Gastrocnemius medialis (tissue), 4 donors: ENCODE results near the gene KRTAP19-7. TPM values are rescaled to one million over a fixed set of nuclear protein-coding genes. Genes with fewer than 3 reads are reported as not detected.

Source experiments
- ATAC-seq, 2 donors: fragments of 150-250 bp; one replicate each; pipeline ENCODE4 v1.9.1; 2016
- DNase-seq, 2 donors: peaks; one replicate each; pipeline ENCODE4 v3.0.0-alpha.2; 2019
- H3K27ac ChIP-seq, 4 donors: fragments of 200-600 bp; sonication (generic); 1 replicate in 1 of 4; 2 replicates in 3 of 4; pipeline ENCODE4 v1.5.1; 2016 to 2018; ENCODE audit warnings: mild to moderate bottlenecking in 2 of 4, moderate library complexity in 1 of 4
- H3K27me3 ChIP-seq, 3 donors: fragments of 200-600 bp; sonication (generic) in 2 of 3; 1 replicate in 1 of 3; 2 replicates in 2 of 3; pipeline versions ENCODE4 v1.5.1 to v1.6.0; 2016 to 2019; ENCODE audit warnings: mild to moderate bottlenecking in 1 of 3, moderate library complexity in 1 of 3
- H3K36me3 ChIP-seq, 2 donors: fragments of 200-600 bp; sonication (generic) in 1 of 2; one replicate each; pipeline ENCODE4 v1.5.1; 2017 to 2018
- H3K4me1 ChIP-seq, 2 donors: fragments of 200-600 bp; sonication (generic) in 1 of 2; one replicate each; pipeline ENCODE4 v1.5.1; 2016 to 2017; ENCODE audit warnings: mild to moderate bottlenecking in 2 of 2
- H3K4me3 ChIP-seq, 4 donors: fragments of 200-600 bp; sonication (generic) in 3 of 4; 1 replicate in 1 of 4; 2 replicates in 3 of 4; pipeline ENCODE4 v1.5.1; 2016 to 2019; ENCODE audit warnings: mild to moderate bottlenecking in 2 of 4
- H3K9me3 ChIP-seq, 3 donors: fragments of 200-600 bp; sonication (generic) in 2 of 3; 1 replicate in 1 of 3; 2 replicates in 2 of 3; pipeline ENCODE4 v1.5.1; 2016 to 2019
- POLR2A ChIP-seq, 2 donors: fragments of 450-650 bp; IDR thresholded peaks; one replicate each; pipeline ENCODE4 v1.6.1; 2017; ENCODE audit warnings: antibody characterized with exemption in 2 of 2, mild to moderate bottlenecking in 2 of 2, moderate library complexity in 2 of 2
- in situ Hi-C, 4 donors: fragments of 200-750 bp; cut with MboI; loops; one replicate each; pipeline versions ENCODE4 v1.15.0 to v1.8.0; 2017; ENCODE audit warnings: low sequenced_read_pairs in 4 of 4
- intact Hi-C: fragments of 100-400 bp; cut with DNase I; formaldehyde crosslinking; loops from one replicate; pipeline ENCODE4 v1.15.1; 2023; ENCODE audit warnings: low total_unique reads
- total RNA-seq, 4 donors: library from RNA; depleted of rRNA; stranded (reverse); fragments of >200 nt; gene quantifications; one replicate each; pipeline versions ENCODE4 v1.1.0 to v1.2.3, GENCODE V29; 2016
- TF ChIP-seq, protein P1 (sequence below), 5 experiments: fragments of 450-650 bp in 3 of 5; fragments of 200-600 bp in 2 of 5; sonication (generic) in 2 of 5; IDR thresholded peaks in 4 of 5; conservative IDR thresholded peaks in 1 of 5; 1 replicate in 4 of 5; 2 replicates in 1 of 5; pipeline ENCODE4 v1.5.1; 2016 to 2019; ENCODE audit warnings: antibody characterized with exemption in 5 of 5, mild to moderate bottlenecking in 3 of 5, moderate library complexity in 3 of 5

Gene KRTAP19-7, protein sequence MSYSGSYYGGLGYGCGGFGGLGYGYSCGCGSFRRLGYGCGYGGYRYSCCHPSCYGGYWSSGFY
- total RNA-seq: not detected

DNA sequence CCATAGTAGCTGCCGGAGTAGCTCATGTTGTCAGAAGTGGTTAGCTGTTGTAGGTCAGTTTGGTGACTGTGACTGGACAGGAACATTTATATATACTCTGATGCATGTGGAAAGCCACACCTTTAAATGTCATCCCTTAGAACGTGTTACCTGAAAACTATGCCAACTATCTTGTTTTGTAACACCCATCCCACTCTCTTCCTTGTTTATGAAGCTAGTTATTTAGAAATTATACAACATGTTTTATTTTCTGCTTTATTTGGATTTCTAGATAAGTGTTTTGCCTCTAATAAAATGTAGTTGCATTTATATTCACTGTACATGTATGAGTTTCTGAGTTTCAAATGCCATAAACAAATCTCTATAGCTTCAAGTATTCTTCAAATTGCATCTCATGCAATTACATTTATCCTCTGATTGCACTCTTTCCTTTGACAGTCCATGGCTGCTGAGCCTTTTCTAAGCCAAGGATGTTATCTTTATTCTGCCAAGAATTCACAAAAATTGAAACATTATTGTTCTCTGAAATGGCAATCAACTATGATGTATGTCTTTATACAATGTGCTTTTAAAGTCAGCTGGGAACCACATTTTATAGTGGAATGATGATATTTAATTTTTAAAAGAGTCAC lies at the start of gene KRTAP19-7:
KRTAP19-7 (minus strand) TSS at position 51 of the 632 bp plus-strand sequence; CDS start at position 26, 25 bp downstream.
- Histone ChIP-seq H3K36me3 (no peaks in the 10 kb centered on the region), H3K4me1 (no peaks in the 10 kb centered on the region), H3K4me3 (no peak within 1 kb of the TSS), H3K27ac (no peak within 1 kb of the TSS), H3K27me3 (no peaks in the 10 kb centered on the region), H3K9me3 (no peaks in the 10 kb centered on the region)
- no peak for DNase-seq
- ATAC-seq: no peak
- intact Hi-C loops (no loop called here), in situ Hi-C loops (no loop called here)
- TF ChIP-seq, protein P1, sequence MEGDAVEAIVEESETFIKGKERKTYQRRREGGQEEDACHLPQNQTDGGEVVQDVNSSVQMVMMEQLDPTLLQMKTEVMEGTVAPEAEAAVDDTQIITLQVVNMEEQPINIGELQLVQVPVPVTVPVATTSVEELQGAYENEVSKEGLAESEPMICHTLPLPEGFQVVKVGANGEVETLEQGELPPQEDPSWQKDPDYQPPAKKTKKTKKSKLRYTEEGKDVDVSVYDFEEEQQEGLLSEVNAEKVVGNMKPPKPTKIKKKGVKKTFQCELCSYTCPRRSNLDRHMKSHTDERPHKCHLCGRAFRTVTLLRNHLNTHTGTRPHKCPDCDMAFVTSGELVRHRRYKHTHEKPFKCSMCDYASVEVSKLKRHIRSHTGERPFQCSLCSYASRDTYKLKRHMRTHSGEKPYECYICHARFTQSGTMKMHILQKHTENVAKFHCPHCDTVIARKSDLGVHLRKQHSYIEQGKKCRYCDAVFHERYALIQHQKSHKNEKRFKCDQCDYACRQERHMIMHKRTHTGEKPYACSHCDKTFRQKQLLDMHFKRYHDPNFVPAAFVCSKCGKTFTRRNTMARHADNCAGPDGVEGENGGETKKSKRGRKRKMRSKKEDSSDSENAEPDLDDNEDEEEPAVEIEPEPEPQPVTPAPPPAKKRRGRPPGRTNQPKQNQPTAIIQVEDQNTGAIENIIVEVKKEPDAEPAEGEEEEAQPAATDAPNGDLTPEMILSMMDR (IDR thresholded peaks at IDR 0.05 in 4 of 5, conservative IDR thresholded peaks at IDR 0.05 in 1 of 5): no peak
- no peak for TF ChIP-seq POLR2A (IDR thresholded peaks at IDR 0.05)

DNA sequence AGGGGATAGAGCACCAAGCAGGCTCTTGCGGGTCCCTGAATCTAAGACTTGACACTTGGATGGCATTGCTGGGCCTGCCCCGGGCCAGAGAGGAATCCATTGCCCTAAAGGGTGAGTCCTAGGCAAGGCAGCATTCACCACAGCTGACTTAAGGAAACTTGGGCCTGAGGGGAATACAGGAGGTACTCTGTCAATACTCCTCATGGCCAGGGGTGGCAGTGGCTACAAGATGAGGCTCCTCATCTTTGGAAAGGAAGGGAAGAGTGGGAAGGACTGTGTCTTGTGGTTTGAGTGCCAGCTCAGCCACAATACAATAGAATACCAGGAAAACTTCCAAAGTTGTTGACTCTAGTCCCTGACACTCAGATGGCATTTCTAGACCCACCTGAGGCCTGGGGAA lies 44.9 kb upstream of the KRTAP19-7 start:
- Histone ChIP-seq H3K9me3 (no peaks in the 10 kb centered on the region), H3K27me3 (no peaks in the 10 kb centered on the region), H3K4me3 (no peak overlapping the region), H3K27ac (no peak overlapping the region), H3K4me1 (no peaks in the 10 kb centered on the region), H3K36me3 (no peaks in the 10 kb centered on the region)
- DNase-seq: no peak
- intact Hi-C loops: no loop called here
- in situ Hi-C loops: no loop called here
- no peak for TF ChIP-seq POLR2A (IDR thresholded peaks at IDR 0.05)
- TF ChIP-seq, protein P1 (IDR thresholded peaks at IDR 0.05 in 4 of 5, conservative IDR thresholded peaks at IDR 0.05 in 1 of 5): no peak
- no peak for ATAC-seq

DNA sequence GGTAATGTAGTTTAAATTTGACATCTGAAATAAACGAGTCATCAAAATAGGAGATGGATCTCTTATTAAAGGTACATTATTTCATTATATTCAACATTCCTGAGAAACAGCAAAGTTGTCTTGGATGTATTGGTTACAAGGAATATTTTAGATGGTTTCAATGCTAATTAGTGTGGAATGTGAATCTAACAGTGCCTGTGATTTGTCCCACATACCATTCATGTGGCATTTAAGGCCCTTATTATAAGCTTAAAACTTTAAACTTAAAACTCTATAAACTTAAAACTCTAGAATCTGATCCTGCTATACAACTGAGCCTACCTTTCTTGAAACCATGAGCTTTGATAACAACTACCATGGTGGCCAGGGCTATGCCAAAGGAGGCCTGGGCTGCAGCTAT lies 39.7 kb upstream of the KRTAP19-7 start, which contains the start of gene KRTAP22-1:
KRTAP22-1 (plus strand) TSS at position 301 of the 400 bp plus-strand sequence.
- Histone ChIP-seq H3K4me3 (no peak within 1 kb of the TSS), H3K36me3 (no peaks in the 10 kb centered on the region), H3K4me1 (no peaks in the 10 kb centered on the region), H3K27ac (no peak within 1 kb of the TSS), H3K9me3 (no peaks in the 10 kb centered on the region), H3K27me3 (no peaks in the 10 kb centered on the region)
- intact Hi-C loops (no loop called here), in situ Hi-C loops (no loop called here)
- no peak for TF ChIP-seq POLR2A (IDR thresholded peaks at IDR 0.05)
- TF ChIP-seq, protein P1 (IDR thresholded peaks at IDR 0.05 in 4 of 5, conservative IDR thresholded peaks at IDR 0.05 in 1 of 5): no peak
- DNase-seq (no peak), ATAC-seq (no peak)

DNA sequence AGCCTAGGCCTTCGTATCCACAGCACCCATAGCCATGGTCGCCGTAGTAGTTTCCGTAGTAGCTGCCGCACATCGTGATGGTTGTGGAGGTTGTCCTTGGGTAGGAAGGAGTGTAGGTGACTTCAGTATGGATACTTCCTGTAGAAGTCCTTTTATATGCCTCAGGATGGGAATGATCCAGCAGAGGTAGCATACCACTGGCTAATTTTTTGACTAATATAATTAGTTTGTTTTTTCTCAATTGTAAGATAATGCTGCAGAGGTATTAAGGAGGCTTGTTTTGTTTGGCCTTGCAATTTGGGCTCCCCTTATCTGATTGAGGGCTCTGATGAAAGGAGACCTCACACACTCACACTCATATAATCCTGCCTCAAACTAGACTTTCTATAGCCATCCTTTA lies 37.7 kb upstream of the KRTAP19-7 start, which contains the start of gene KRTAP6-2:
KRTAP6-2 (minus strand) TSS at position 101 of the 400 bp plus-strand sequence; CDS start at position 73, 28 bp downstream.
- Histone ChIP-seq H3K27me3 (no peaks in the 10 kb centered on the region), H3K4me1 (no peaks in the 10 kb centered on the region), H3K27ac (no peak within 1 kb of the TSS), H3K4me3 (no peak within 1 kb of the TSS), H3K9me3 (no peaks in the 10 kb centered on the region), H3K36me3 (no peaks in the 10 kb centered on the region)
- intact Hi-C loops (no loop called here), in situ Hi-C loops (no loop called here)
- ATAC-seq (no peak), DNase-seq (no peak)
- no peak for TF ChIP-seq POLR2A (IDR thresholded peaks at IDR 0.05)
- TF ChIP-seq, protein P1 (IDR thresholded peaks at IDR 0.05 in 4 of 5, conservative IDR thresholded peaks at IDR 0.05 in 1 of 5): no peak
